NCI-H2196 (cell line): ENCODE results near the gene VGLL4.

Source experiments
- DNase-seq: peaks from one replicate; lab custom pipeline; 2025; ENCODE audit not compliant: unreplicated experiment; lab: John Stamatoyannopoulos, UW

The VGLL4 gene

GRCh38 chr3:11552289-11553264, 91.1 kb downstream of the VGLL4 start:
- DNase-seq, result no peak

GRCh38 chr3:11551036-11551435, 92.7 kb downstream of the VGLL4 start:
- DNase-seq, result no peak

GRCh38 chr3:11549580-11550140, 94.1 kb downstream of the VGLL4 start:
- DNase-seq, result no peak

GRCh38 chr3:11548721-11549131, 95.0 kb downstream of the VGLL4 start:
- no peak for DNase-seq

- DNase-seq, result no peak
Measured at GRCh38 chr3:11547498-11547897, 96.2 kb downstream of the VGLL4 start.

- no peak for DNase-seq
Measured at GRCh38 chr3:11546657-11547302, 96.9 kb downstream of the VGLL4 start.

- no peak for DNase-seq
Measured at GRCh38 chr3:11545186-11545851, 98.4 kb downstream of the VGLL4 start.

- no peak for DNase-seq
Measured at GRCh38 chr3:11544412-11545181, 99.1 kb downstream of the VGLL4 start.

- no peak for DNase-seq
Measured at GRCh38 chr3:11543948-11544387, 99.7 kb downstream of the VGLL4 start.

- DNase-seq, result no peak
Measured at GRCh38 chr3:11543141-11543947, 100.4 kb downstream of the VGLL4 start.

- DNase-seq, result no peak
Measured at GRCh38 chr3:11542551-11542950, 101.2 kb downstream of the VGLL4 start.

GRCh38 chr3:11541321-11542303, 102.1 kb downstream of the VGLL4 start:
- no peak for DNase-seq

- DNase-seq, result no peak
Measured at GRCh38 chr3:11539677-11540076, 104.0 kb downstream of the VGLL4 start.

- no peak for DNase-seq
Measured at GRCh38 chr3:11539218-11539617, 104.5 kb downstream of the VGLL4 start.

- no peak for DNase-seq
Measured at GRCh38 chr3:11538581-11538980, 105.1 kb downstream of the VGLL4 start.

- no peak for DNase-seq
Measured at GRCh38 chr3:11536936-11537612, 106.6 kb downstream of the VGLL4 start.

GRCh38 chr3:11536132-11536935, 107.4 kb downstream of the VGLL4 start:
- DNase-seq, result no peak
